Frontal cortex (tissue), 4 donors: Measurements from ENCODE around the gene FXYD6. TPM values are rescaled to one million over a fixed set of nuclear protein-coding genes. Genes with fewer than 3 reads are reported as not detected.

Source experiments
- DNase-seq, 2 donors: peaks; one replicate each; pipeline ENCODE4 v3.0.0; 2012; ENCODE audit warnings: low spot score in 2 of 2
- FAIRE-seq: peaks from 2 replicates; lab custom pipeline; 2012; peaks lifted over from hg19 to GRCh38; lab: Jason Lieb, UNC
- total RNA-seq: library from RNA; depleted of rRNA; stranded (reverse); fragments of >200 nt; gene quantifications from one replicate; pipeline ENCODE4 v1.2.3, GENCODE V29; 2014
- donor health status: control.
- donor health status: control.
- donor health status: control.

FXYD6 gene
- total RNA-seq, 1 donor from 2014 or later = 69.3 TPM

DNA sequence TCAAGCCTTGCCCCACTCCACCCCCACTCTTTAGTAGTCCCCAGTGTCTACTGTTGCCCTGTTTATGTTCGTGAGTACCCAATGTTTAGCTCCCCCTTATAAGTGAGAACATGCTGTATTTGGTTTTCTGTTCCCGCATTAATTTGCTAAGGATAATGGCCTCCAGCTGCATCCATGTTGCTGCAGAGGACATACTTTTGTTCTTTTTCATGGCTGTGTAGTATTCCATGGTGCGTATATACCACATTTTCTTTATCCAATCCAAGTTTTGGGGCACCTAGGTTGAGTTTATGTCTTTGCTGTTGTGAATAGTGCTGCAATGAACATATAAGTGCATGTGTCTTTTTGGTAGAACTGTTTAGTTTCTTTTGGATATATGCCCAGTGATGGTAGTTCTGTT lies 16.2 kb upstream of the FXYD6 start:
- FAIRE-seq (no peak), DNase-seq (no peak)

DNA sequence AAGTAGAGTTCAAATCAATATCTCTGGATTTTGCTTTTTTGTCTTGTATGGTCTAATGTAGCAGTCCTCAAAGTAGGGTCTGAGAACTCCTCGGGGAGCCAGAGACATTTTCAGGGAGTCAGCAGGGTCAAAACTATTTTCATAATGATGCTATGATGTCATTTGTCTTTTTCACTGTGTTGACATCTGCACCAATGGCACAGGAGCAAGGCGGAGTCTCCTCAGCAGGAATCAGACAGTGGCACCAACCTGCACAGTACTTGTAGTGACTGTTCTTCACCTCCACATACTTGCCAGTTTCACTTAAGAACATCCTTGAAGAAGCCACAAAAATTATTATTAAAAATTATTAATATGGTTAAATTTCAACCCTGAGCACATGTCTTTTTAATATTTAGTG lies 14.9 kb upstream of the FXYD6 start:
- DNase-seq (no peak), FAIRE-seq (no peak)

DNA sequence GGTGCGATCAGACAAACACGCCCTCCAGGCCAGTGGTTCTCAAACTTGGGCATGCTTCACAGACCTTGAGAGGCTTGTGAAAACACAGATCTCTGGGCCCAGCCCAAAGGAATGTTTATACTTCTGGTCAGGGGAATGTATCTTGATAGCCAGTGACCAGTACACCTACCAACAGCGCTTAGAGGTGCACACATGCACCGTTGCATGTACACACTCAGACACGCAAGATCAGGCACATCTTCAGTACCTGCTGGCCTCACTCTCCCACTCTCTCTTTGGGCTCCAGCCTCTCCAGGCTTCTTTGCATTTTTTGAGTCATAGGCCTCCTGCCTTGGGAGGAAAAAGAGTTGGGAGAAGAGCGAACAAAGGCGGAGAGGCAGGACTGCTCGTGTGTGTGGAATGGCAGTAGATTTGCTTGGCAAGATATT lies 11.7 kb upstream of the FXYD6 start:
- DNase-seq (no peak), FAIRE-seq (no peak)

DNA sequence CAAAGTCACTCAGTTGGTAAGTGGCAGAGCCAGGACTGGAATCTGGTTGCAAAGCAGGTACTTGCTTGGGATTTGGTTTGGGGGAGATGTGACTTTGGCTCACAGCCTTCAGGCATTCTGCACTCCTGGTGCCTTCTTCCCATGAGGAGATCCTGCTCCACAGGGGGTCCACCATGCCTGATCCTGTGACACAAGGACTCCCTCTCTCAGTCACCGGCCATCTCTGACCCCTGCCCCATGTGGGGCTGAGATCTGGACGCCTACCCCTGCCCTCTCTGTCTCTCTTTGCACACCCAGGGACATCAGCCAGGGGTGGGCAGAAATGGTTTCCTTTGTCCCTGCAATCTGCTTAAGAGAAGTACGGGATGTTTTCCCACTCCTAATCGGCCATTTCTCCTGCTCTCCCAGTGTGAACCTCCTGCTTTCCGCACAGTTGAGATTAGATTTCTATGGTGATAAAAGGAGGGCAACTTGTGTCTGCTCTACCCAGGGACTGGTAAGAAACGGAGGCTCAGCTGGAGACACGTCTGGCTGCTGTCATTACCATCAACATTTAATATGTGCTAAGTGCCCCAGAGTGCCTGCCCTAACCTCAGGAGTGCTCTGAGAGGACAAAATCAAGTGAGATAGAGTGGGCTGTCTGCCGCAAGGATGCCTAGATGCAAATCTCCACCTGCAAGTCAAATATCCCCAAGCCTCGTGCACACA lies 11.1 kb upstream of the FXYD6 start:
- no peak for DNase-seq
- FAIRE-seq = no peak

DNA sequence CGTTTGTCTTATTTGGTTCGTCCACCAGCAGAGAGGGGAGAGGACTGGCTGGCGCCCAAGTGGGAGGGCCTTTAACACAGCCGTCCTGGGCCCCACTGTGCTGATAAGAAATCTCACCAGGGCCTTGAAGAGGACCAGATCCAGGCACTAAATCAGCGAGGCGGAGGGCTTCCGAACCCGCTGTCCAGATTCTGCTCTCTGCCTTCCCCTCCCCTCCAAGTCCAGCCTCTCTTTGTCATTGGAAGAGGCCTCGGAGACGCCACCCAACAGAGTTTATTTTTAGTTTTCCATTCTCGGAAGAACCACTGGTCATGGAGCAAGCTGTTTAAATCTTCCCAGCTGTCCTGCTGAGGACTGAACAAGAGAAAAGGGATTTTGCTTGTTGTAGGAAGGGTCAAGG lies 9.3 kb upstream of the FXYD6 start:
- no peak for DNase-seq

DNA sequence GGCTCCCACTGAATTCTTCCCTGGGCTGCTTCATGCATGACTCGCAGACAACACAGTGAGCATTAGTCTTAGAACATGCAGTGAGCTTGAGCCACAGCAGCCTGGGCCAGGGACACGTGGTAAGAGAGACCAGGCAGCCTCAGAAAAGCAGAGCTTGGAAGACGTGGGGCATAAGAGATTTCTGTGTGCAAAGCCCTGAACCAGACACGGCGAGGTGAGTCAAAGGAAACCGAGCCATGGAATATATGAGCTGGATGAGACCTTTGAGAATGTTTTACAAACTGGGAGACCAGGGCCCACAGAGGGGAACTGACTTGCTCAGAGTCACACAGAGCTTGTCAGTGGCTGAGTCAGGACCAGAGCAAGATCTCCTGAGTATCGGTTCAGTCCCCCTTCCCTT lies 8.5 kb upstream of the FXYD6 start:
- DNase-seq (no peak), FAIRE-seq (no peak)

More for the DNA sequence above, 9.3 kb upstream of the FXYD6 start:
- FAIRE-seq = no peak

DNA sequence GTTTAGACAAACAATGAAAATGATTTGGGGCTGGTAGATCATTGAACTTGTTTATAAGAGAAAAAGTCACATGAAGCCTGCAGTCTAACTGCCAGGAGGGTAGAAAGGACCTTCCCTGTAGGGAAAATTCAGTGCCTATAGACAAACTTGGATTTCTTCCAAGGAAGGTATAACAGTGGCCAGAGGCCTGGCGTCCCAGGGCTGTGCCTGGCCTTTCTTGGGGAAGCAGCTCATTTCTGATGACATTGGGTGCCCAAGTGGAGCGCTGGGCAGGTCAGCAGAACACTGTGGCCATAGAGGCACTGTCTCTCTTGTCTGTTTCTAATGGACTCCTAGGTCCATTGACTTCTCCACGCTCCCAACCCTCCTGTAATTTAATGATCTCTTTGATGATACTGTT lies 6.6 kb upstream of the FXYD6 start:
- no peak for DNase-seq
- FAIRE-seq = no peak

DNA sequence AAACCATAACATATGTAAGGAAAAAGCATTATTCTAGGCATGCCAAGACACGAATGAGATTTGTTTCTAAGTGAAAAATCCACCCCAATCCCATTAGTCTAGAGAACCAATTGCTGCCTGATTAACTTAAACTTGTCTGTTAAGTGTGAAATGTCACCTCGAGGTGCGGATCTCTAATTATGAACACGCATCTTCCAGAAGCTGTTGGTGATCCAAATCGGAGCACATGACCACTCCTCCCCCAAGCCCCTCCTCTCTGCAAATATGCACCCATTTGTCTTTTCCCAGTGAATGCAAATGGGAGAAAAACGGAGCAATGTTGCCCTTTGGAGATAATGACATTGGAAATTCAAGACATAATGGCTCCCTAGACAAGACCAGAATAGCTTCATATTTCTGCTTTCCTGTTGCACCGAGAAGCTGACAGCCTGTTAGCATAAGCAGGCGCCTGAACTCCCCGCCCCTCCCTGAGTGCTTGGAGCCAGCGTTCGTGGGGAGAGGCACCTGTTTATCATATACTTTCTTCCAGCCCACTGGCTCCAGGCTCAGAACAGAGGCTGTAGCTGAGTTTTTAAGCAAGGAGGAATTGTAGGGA lies 6.0 kb upstream of the FXYD6 start:
- FAIRE-seq (no peak), DNase-seq (no peak)

DNA sequence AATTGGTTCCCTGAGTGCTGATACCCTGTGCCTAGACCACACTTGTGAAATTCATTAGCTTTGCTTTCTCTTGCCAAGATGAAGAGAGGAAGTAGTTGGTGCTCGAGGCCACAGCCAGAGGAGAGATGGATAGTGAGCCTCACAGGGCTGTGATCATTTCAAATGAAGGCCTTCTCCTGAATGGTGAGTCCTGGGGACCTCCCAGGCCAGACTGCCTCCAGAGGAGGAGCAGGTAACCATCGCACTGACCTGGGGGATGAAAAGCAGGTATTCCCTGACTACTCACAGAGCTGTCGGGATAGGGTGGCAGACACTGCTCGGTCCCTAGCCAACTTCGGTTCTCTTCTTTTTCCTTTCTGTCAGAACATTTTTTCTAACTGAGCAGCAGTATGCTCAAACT lies 4.8 kb upstream of the FXYD6 start:
- FAIRE-seq (no peak), DNase-seq (no peak)

DNA sequence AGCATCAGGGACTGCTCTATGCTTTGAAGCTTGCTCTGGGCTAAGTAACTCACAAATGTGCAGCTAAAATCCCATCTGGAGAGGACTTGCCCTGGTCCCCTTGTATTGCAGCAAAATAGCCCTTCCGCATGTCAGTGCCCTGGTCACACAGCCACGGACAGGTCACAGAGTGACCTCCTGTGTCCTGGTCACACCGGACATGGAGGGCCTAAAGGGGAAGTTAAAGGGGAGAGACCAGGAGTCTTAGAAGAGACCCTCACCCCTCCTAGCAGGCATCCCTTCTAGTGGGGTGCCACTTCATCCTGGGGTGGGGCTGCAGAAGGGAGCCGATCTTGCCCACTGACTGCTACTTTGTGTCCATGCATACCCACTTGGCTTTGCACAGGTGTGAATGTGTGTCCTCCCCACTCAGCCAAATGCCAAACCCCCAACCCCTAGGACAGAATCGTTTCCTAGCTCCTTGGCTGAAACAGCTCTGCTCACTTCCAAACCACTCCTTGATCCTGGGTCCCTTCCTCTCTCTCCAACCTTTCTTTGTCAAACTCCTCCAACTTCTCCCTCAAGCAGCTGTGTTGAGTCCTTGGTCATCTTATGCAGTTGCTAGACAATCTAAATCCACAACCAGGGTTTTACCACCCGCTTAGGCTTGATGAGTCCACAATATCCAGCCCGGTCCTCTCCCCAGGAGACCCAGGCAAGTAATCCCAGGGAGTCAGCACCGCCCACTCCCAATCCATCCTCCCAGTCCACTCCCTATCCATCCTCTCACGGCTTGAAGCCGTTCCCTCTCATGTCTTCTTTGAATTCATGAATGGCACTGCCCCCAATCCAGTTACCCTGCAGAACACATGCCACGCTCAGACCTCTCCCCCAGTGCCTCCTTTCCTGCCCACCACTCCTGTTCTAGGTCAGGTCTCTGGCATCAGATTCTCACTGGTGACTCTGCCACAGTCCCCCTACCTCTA lies 3.3 kb upstream of the FXYD6 start:
- FAIRE-seq (no peak), DNase-seq (no peak)

DNA sequence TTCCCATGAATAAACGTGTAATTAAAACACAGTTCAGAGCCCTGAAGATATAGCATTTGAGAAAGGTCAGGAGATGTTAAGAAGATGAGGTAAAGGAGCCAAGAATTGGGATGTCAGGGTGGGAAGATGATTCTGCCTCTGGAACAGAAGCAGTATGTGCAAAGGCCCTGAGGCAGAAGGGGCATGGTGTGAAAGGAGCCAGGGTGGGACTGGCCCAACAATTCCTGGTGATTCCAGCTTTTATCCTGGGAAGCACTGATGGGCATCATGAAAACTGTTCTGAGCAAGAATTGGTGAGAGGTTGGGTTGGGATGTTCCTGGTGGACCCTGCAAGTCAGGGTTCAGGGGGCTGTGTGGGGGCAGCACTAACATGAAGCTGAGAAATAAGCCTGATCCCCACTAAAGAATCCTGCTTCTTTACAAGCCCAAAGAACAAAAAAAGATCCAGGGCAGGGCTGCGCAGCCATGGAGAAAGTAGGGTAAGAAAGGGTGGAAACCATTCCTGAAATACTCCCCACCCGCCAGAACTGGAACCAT lies 2.5 kb upstream of the FXYD6 start:
- DNase-seq (no peak), FAIRE-seq (no peak)

DNA sequence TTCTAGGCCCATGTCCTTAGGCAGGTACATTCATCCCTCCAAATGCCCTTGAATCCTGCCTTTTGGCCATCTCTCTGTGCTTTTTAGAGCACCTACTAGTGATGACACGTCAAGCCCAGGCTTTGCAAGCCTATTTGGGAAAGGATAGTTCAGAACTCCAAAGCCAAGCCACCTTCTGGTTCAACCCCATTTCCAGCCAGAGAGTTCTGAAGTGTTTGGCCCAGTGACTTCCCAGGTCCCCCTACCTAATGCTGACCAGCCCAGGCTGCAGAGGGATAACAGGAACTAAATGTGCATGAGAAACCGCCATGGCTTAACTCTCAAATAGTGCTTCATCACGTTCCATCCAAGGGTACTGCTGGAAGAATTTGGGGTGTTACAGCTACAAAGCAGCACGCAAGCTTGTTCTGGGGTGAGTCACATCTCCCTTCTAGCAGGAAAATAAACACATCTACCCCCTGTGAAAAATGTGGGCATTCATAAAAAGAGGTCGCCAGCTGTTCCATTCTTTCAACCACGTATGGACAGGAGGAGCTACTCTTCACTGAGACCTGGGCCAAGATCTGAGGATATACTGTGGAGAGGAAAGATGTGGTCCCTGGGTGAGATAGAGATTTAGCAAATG lies 2.0 kb upstream of the FXYD6 start:
- DNase-seq (no peak), FAIRE-seq (no peak)

DNA sequence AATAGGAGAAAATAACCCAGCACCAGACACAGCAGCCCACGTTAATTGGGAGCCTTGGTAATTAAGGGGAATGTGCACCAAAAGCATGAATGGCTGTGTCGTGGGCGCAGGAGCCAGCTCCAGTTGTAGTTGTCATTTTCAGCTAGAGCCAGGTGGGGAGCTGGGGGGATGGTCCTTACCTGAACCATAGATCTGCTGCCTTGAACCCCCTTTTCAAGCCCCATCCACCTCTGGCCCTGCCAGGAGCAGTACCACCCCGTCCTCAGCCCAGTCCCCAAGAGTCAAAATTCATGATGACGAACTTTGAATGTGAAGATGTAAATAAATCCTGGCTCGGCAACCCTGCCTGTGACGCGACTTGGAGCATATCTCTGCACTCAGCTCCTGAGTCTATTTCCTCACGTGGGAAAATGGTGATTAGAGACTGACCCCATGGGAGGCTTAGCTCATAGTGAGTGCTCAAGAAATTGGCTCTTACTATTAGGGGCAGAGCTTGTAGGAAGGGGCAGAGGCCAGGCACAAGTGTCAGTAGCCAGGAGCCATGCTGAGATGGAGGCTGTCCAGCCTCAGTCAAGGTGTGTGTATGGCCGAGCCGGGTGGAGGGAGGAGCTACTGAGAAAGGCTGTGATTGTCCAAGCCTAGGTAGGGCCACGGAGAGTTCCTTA lies 794 bp upstream of the FXYD6 start:
- DNase-seq = no peak
- FAIRE-seq = no peak

DNA sequence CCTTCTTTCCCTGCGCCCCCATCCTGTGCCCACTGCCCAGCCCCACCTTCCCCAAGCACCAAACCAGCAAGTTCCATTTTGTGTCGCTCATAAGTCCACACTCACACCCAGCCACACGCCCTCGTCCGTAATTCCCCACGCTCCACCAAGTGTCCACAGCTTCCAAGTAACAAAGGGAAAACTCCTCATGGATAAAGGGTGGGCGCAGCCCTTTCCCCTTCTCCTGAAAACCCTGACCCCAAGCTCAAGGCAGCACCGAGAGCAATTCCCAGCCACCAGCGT lies 458 bp downstream of the FXYD6 start:
- DNase-seq = no peak
- no peak for FAIRE-seq

DNA sequence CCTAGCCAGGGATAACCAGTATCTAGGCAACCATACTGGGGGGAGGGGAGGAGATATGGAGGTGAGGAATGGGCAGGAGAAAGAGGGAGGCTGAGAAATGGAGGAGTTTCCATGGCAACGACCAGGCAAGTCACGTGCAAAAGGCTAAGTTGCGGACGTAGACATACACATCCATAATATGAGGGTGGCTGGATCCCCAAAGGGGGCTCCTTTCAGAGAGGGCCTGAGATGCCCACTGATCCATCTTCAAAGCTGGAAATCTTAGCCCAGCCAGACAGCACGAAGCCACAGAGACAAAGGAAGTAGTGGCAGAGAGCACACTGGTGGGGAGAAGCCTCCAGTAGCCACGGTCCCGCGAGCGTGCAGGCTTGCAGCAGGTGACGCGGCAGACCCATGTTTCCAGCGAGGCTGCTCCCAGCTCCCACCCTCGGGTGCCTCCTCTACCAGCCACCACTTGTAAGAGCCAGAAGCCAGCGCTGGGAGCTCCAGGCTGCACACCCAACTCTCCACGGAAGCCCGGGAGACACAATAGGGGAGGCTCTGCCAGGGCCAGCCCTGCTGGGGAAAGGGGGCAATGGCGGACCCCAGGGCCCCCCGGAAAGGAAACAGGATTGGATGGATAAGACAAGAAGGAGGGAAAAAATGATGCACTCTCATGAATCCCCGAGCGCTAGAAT lies 938 bp downstream of the FXYD6 start:
- FAIRE-seq (no peak), DNase-seq (peak; percentile 53 to 54)

DNA sequence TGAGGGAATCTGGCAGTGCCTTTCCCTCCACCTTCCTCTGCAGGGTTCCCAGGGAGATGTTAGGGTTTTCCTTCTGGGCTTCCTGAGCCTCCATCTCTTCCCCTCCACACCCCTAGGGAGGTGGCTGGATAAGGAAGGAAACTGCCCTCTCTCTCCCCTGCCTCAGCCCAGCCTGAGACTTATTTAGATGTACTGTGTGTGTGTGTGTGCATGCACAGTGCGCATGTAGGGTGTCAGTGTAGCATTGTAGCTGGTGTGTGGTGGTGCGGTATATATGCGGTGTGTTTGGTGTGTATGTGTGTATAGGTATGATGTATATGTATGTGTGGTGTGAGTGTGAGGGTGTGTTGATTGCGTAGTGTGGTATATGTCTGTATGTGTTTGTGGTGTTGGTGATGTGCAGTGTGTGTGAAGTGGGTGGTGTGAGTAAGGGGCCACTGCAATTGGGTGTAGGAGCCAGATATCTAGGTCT lies 1.5 kb downstream of the FXYD6 start:
- no peak for FAIRE-seq

DNA sequence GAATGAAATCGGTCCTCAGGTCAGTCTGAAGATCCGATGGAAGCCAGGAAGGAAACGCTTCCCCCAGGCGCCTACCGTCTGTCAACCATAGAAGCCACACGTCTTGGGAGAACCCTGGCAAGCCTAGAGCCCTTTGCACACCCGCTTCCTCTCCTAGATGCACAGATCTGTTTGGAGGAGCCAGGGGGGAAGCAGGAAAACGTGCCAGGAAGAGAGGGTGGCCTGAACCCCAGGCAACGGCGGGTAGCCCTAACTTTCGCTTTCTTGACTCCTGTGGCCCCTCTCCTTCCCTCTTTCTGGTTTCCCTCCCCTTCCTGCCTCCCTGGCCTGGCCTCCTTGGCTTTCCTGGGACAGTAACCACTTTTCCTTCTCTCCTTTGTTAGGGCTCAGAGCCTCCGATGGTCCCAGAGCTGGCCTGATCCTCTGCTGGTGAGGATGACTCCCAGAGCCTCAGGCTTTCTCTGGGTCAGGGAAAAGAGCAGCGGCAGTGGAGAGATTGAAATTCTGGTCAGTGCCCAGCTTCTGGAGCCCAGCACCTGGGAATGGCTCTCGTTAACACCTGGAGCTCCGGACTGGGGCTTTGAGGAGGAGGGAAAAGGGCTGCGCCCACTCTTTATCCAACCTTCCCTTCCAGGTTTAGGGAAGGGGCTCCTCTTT lies 2.1 kb downstream of the FXYD6 start:
- FAIRE-seq (no peak), DNase-seq (no peak)

More for the DNA sequence above, 1.5 kb downstream of the FXYD6 start:
- no peak for DNase-seq

DNA sequence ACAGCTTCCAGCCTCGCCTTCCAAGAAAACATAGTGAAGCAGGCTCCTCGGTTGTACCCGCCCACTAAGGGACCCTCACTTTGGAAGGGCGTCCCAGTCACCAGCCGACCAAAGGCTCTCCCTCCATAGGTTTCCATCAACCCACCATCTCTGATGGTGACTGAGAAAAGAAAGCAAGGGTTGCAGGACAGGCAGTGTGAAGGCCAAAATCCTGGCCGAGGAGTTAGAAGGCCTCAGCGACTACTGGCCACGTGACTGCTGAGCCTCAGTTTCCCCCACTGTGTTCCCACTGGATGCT lies 2.7 kb downstream of the FXYD6 start:
- FAIRE-seq (no peak), DNase-seq (no peak)
